Endodermal cell (in vitro differentiated cells): ENCODE measurements around the gene TRIM2. TPM values are rescaled to one million over a fixed set of nuclear protein-coding genes. Genes with fewer than 3 reads are reported as not detected.

ENCODE experiments used
- DNase-seq: peaks from one replicate; pipeline ENCODE4 v3.0.0-alpha.2; 2017
- H3K27ac ChIP-seq: 2 replicates; pipeline ENCODE4 v1.5.1; 2013; ENCODE audit warnings: mild to moderate bottlenecking, low read depth, low read length, moderate library complexity
- H3K27me3 ChIP-seq: 2 replicates; pipeline ENCODE4 v1.6.1; 2013; ENCODE audit warnings: mild to moderate bottlenecking, low read length, moderate library complexity; ENCODE audit not compliant: insufficient read depth, control insufficient read depth, poor library complexity, severe bottlenecking
- H3K36me3 ChIP-seq: 2 replicates; pipeline ENCODE4 v1.7.0; 2013; ENCODE audit warnings: mild to moderate bottlenecking, low read length, moderate library complexity; ENCODE audit not compliant: control insufficient read depth, insufficient read depth
- H3K4me1 ChIP-seq: one replicate; pipeline ENCODE4 v1.7.0; 2013; ENCODE audit warnings: low read length; ENCODE audit not compliant: control insufficient read depth, insufficient read depth
- H3K4me3 ChIP-seq: 2 replicates; pipeline ENCODE4 v1.5.1; 2013; ENCODE audit warnings: mild to moderate bottlenecking, low read length, moderate library complexity
- H3K9ac ChIP-seq: 2 replicates; pipeline ENCODE4 v1.6.1; 2013; ENCODE audit warnings: mild to moderate bottlenecking, low read length, moderate library complexity; ENCODE audit not compliant: poor library complexity, severe bottlenecking; ENCODE audit errors: extremely low read depth
- H3K9me3 ChIP-seq: 2 replicates; pipeline ENCODE4 v1.6.1; 2013; ENCODE audit warnings: mild to moderate bottlenecking, low read length, moderate library complexity; ENCODE audit not compliant: control insufficient read depth
- H3K27ac Mint-ChIP-seq: 2 replicates; pipeline ENCODE4 v1.8.0; 2020; ENCODE audit warnings: mixed read lengths
- H3K27me3 Mint-ChIP-seq: 2 replicates; pipeline ENCODE4 v1.8.0; 2021; ENCODE audit warnings: mild to moderate bottlenecking, mixed read lengths; ENCODE audit not compliant: insufficient read depth
- H3K36me3 Mint-ChIP-seq: 2 replicates; pipeline ENCODE4 v1.8.0; 2020; ENCODE audit warnings: low read depth, mixed read lengths
- H3K4me1 Mint-ChIP-seq: 2 replicates; pipeline ENCODE4 v1.8.0; 2020; ENCODE audit warnings: mixed read lengths
- H3K4me3 Mint-ChIP-seq: 2 replicates; pipeline ENCODE4 v1.8.0; 2020; ENCODE audit warnings: mild to moderate bottlenecking, moderate library complexity, mixed read lengths
- H3K9me3 Mint-ChIP-seq: 2 replicates; pipeline ENCODE4 v1.8.0; 2020; ENCODE audit warnings: mild to moderate bottlenecking, mixed read lengths
- WGBS, 2 experiments: methylation state at CpG; one replicate each; pipeline versions ENCODE4 v1.1.5 to v1.1.7; 2013; ENCODE audit warnings: missing lambda C conversion rate in 2 of 2, mixed read lengths in 1 of 2; ENCODE audit not compliant: insufficient coverage in 1 of 2, insufficient read length in 1 of 2; 5-methylcytosine and 5-hydroxymethylcytosine counted together
- total RNA-seq, 2 donors: library from RNA; stranded (reverse); fragmentation: NEBNext Ultra II Directional in 1 of 2; extraction: Animal tissue kit (Norgen Biotek cat#: 25700) in 1 of 2; gene quantifications; 2 replicates in 1 of 2; 3 replicates in 1 of 2; pipeline ENCODE4 v1.2.1, GENCODE V29; 2021
- TF ChIP-seq, protein P1 (sequence below): fragments of 200-600 bp; sonication (generic); conservative IDR thresholded peaks from 2 replicates; pipeline ENCODE4 v1.5.0; 2021; ENCODE audit warnings: antibody characterized with exemption, mild to moderate bottlenecking

TRIM2 gene
- total RNA-seq, 2 donors from 2014 or later: 31.8 to 56.1 TPM

DNA sequence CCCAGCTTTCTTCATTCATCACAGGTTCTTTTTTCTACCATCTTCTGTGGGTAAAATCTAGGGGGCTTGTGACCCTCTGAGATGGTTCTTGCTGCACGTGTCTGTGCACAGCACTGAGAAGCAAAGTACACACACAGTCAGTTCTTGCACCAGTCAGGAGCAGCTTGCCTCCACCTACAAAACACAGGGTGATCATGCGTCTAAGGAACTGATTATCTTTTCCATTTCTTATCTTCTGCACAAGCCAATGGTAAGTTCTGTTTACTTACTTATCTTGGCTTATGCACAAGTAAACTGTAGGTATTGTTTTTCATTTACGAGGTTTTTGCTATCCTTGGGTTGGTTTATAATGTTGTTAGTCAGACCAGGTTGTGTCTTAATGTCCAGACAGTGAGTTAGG, 40.7 kb downstream of the TRIM2 start:
- Mint-ChIP-seq H3K4me3 (no peak overlapping the region), H3K4me1 (peaks cover 52% of the 10 kb centered on the region), H3K27ac (no peak overlapping the region), H3K36me3 (peaks cover 22% of the 10 kb centered on the region), H3K27me3 (no peaks in the 10 kb centered on the region), H3K9me3 (no peaks in the 10 kb centered on the region)
- no peaks in the 10 kb centered on the region for H3K9me3 ChIP-seq
- H3K27me3 ChIP-seq: no peaks in the 10 kb centered on the region
- H3K36me3 ChIP-seq: peaks cover 25% of the 10 kb centered on the region
- H3K4me1 ChIP-seq: peaks cover 28% of the 10 kb centered on the region
- H3K9ac ChIP-seq: no peak overlapping the region
- TF ChIP-seq, protein P1, sequence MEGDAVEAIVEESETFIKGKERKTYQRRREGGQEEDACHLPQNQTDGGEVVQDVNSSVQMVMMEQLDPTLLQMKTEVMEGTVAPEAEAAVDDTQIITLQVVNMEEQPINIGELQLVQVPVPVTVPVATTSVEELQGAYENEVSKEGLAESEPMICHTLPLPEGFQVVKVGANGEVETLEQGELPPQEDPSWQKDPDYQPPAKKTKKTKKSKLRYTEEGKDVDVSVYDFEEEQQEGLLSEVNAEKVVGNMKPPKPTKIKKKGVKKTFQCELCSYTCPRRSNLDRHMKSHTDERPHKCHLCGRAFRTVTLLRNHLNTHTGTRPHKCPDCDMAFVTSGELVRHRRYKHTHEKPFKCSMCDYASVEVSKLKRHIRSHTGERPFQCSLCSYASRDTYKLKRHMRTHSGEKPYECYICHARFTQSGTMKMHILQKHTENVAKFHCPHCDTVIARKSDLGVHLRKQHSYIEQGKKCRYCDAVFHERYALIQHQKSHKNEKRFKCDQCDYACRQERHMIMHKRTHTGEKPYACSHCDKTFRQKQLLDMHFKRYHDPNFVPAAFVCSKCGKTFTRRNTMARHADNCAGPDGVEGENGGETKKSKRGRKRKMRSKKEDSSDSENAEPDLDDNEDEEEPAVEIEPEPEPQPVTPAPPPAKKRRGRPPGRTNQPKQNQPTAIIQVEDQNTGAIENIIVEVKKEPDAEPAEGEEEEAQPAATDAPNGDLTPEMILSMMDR: no peak
- 87 to 88% methylated on average over 1 to 3 of the region's 3 CpGs for WGBS, 2 experiments
- no peak overlapping the region for H3K4me3 ChIP-seq
- no peak for DNase-seq
- no peak overlapping the region for H3K27ac ChIP-seq

DNA sequence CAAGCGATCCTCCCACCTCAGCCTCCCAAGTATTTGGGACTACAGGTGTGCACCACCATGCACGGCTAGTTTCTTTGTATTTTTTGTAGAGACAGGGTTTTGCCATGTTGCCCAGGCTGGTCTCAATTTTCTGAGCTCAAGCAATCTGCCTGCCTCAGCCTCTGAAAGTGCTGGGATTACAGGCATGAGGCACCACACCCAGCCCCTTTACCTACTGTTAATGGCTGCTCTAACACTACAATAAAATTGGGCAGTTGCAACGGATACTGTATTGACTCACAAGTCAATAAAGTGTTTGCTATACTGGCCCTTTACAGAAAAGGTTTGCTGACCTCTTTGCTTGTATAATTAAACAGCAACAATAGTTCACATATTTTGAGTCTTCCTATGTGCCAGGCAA, 41.5 kb downstream of the TRIM2 start:
- Histone ChIP-seq H3K27me3 (no peaks in the 10 kb centered on the region), H3K4me3 (no peak overlapping the region), H3K27ac (no peak overlapping the region), H3K4me1 (peaks cover 28% of the 10 kb centered on the region), H3K36me3 (peaks cover 21% of the 10 kb centered on the region), H3K9ac (no peak overlapping the region), H3K9me3 (no peaks in the 10 kb centered on the region)
- no peak overlapping the region for H3K4me3 Mint-ChIP-seq
- peaks cover 16% of the 10 kb centered on the region for H3K36me3 Mint-ChIP-seq
- TF ChIP-seq, protein P1: no peak
- H3K27ac Mint-ChIP-seq: no peak overlapping the region
- peaks cover 52% of the 10 kb centered on the region for H3K4me1 Mint-ChIP-seq
- 94 to 98% methylated on average over 2 to 3 of the region's 3 CpGs for WGBS, 2 experiments
- H3K27me3 Mint-ChIP-seq: no peaks in the 10 kb centered on the region
- no peaks in the 10 kb centered on the region for H3K9me3 Mint-ChIP-seq
- DNase-seq: no peak

DNA sequence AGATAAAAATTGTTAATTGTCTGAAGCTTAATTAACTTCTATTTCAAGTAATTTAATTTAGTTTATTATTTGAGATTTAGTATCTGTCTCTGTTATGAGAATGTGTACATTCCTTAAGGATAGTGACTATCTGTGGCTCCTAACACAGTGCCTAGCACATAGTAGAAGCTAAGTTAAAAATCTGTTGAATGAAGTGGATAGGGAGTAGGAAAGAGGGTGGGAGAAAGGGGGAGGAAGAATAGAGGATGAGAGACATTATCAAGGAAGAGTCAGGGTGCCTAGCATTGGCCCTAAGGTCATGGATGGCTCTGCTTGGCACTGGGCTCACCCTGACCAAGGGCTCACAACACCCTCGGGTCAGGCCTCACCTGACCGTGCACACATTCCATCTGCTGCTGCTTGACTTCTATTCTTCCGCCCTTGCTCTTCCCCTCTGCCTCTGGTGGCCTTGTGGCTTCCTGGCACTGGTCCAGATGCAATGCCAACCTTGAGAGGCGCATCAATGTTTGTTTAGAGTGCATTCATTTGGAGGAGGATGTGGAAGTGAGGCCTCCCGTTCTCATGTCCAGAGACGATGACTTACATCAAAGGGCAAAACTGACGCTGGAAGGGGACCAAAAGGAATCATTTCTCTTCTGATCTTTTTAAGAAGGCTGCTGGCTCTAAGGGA, 42.3 kb downstream of the TRIM2 start:
- no peaks in the 10 kb centered on the region for H3K27me3 ChIP-seq
- H3K36me3 ChIP-seq: peaks cover 21% of the 10 kb centered on the region
- peaks cover 12% of the 10 kb centered on the region for H3K36me3 Mint-ChIP-seq
- H3K9ac ChIP-seq: no peak overlapping the region
- peaks cover 44% of the 10 kb centered on the region for H3K4me1 Mint-ChIP-seq
- no peaks in the 10 kb centered on the region for H3K27me3 Mint-ChIP-seq
- no peaks in the 10 kb centered on the region for H3K9me3 ChIP-seq
- TF ChIP-seq, protein P1: no peak
- no peak overlapping the region for H3K27ac Mint-ChIP-seq
- H3K9me3 Mint-ChIP-seq: no peaks in the 10 kb centered on the region
- H3K4me1 ChIP-seq: peaks cover 28% of the 10 kb centered on the region
- 94 to 99% methylated on average over 7 of the region's 7 CpGs for WGBS, 2 experiments
- no peak for DNase-seq
- no peak overlapping the region for H3K4me3 Mint-ChIP-seq
- no peak overlapping the region for H3K27ac ChIP-seq
- no peak overlapping the region for H3K4me3 ChIP-seq
